GM21786 (cell line): Measurements from ENCODE around the gene GAS5.
"Not testable (repeated sequence)": the region's sequence is repeated elsewhere in the genome, so short reads cannot be mapped to it uniquely, and the experiment has no call there.

ENCODE experiments used
- ATAC-seq: cut with Tn5 transposase; IDR thresholded peaks from one replicate; pipeline ENCODE4 v1.9.1; 2021; ENCODE audit not compliant: unreplicated experiment

Gene GAS5

GRCh38 chr1:173870252-173871075 lies 2.7 kb upstream of the GAS5 start:
- ATAC-seq, result peak; percentile 25

DNA sequence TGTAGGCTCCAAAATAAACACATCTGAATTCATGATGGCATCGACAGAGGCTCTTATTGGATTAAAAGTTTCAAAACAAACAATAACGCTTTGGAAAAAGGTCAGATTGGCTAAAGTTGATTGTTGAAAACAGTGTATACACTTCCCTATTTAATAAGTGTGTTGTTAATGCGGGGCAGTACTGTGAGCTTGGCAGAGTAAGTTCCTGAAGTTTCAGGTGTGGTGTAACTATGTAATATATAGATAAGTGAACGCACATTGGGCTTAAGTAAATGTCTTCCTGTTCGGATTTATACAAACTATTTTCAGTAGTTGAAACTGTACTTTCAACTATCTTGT lies 1.2 kb upstream of the GAS5 start:
- ATAC-seq, result no peak

GRCh38 chr1:173868266-173869020 lies 654 bp upstream of the GAS5 start, which contains the start of gene ZBTB37:
Gene ZBTB37, plus strand, starts transcription at chr1:173868380. Its CDS starts 1,846 bp downstream, at chr1:173870226.
- ATAC-seq, result peak; percentile 57

DNA sequence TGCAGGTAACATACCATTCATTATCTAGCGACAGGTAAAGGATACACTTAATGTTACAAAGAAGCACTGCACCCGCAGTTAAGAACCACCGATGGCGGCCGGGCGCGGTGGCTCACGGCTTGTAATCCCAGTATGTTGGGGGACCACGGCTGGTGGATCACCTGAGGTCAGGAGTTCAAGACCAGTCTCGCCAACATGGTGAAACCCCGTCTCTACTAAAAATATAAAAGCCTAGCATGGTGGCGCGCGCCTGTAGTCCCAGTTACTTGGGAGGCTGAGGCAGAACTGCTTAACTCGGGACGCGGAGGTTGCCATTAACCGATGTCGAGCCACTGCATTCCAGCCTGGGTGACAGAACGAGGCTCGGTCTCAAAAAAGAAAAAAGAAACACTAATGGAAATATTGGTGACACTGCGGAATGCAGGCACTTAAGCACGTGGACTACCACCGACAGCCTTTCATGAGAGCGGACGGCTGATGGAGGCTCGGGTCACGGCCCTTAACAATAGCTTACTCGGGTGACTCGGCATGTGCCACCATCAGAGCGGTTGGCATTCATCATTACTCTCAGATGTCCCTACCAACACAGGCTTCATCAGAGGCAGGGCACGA lies 542 bp downstream of the GAS5 start:
- no peak for ATAC-seq

DNA sequence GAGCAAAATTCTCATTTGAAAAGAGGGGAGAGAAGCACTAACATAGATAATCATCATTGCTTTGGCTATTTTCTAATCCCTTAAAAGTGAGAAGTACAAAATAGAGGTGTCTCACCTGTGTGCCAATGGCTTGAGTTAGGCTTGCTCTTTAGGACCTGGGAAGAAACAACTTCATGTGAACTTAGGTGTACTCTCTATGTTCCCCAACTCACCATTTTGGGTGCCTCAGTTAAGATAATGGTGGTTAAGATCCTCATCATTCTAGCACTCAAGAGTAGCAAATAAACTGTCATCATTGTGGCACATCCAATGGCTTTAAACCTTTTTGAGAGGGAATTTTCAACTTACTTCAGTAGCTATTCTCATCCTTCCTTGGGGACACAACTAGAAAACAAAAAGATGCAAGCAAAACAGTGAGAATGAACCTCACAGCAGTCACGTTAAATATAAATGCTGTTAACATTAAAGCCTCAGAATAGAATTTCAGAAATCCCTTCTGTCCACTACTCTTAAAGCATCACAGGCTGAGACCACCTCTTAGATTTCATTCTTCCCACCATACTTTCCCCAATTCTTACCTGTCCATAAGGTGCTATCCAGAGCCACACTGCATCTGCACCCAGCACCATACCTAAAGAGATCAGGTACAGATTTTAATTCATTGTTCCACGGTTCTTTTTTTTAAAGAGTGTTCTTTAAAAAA lies 1.2 kb downstream of the GAS5 start:
- no peak for ATAC-seq

- no peak for ATAC-seq
Observed at GRCh38 chr1:173865468-173866164, 2.2 kb downstream of the GAS5 start.

DNA sequence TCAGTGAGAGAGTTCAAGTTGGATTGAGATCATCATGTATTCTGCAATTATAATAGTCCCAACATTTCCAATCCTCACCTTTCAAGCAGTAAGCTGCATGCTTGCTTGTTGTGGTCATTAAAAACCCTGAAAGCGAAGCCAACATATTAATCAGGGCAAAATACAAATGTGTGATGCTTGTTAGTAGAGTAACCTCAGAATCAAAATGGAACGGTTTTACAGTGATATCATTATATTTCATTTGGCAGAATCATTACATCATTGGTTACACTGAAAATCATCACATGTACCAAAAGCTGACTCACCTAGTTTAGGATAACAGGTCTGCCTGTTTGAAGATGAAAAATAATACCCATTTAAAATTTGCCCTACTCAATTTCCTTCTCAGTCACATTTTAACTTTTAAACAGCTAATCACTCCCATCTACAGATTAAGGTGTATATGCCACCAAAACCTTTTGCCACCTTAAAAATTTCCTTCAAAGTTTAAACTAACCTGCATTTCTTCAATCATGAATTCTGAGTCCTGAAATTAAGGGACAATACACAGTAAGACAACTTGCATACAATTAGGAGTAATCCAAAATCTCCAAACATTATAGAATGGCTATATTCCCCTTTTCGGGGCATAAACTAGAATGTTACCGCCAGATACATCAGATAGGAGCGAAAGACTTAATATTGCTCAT lies 3.5 kb downstream of the GAS5 start:
- ATAC-seq, result no peak

DNA sequence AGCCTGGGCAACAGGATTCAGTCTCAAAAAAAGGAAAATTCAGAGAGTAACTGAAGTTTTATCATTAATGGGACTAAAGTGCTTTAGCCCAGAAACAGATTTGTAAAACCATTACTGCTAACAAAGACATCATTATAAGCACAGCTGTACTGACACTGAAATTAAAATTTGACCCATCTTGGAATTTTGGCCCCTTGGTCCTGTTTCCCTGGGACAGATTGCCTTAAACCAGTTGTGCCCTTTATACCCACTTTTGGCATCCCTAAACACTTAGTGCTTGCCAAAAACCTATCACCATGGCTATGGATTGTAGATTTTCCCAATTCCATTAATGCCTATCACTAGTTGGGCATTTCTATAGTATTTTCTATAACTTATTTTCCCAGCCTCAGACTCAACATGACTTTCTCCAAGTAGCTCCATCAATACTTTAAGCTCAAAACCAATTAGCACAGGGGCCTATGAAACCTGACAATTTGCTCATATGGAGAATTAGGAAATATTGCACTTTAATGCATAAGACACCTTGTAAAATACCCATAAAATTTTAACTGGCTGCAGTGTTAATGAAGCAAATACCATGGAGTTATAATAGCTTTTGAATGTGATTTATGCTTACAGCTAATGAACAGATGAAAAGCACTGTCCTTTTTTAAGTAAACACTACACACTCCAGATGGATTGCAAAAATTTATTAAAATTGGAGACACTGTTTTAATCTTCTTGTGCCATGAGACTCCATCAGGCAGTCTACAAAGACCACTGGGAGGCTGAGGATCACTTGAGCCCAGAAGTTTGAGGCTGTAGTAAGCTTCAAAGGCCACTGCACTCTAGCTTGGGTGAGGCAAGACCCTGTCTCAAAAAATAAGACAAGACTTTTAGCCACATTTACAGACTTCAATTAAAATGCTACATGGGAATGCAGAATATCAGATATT lies 4.3 kb downstream of the GAS5 start:
- ATAC-seq, result no peak

DNA sequence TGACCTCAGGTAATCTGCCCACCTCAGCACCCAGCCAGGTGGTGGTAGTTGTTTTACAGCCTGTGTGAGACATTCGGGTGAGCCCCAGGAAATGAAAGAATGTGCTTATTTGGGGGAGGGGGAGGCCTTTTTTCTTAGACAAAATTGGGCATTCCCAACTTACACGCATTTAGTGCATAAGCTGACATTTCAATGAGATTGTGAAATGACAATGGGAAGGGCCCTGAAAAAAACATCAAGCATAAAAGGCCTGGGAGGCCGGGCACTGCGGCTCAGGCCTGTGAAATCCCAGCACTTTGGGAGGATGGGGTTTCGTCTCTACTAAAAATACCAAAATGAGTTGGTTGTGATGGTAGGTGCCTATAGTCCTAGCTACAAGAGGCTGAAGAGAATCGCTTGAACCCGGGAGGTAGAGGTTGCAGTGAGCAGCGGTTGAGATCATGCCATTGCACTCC lies 5.0 kb downstream of the GAS5 start:
- ATAC-seq, result no peak

- not testable (repeated sequence) for ATAC-seq
Observed at GRCh38 chr1:173862146-173862768, 5.5 kb downstream of the GAS5 start.

DNA sequence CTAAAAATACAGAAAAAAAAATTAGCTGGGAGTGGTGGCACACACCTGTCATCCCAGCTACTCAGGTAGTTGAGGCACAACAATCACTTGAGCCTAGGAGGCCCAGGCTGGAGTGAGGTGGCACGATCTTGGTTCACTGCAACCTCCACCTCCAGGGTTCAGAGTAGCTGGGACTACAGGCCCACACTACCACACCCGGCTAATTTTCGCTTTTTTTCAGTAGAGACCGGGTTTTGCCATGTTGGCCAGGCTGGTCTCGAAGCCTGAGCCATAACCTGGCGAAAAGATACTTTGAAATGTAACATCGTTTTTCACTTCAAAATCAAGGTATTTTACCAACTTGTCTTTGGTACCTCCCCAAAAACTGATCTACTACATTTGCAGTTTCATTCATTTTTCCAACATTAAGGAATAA lies 6.1 kb downstream of the GAS5 start:
- no peak for ATAC-seq

GRCh38 chr1:173860065-173860464 lies 7.7 kb downstream of the GAS5 start:
- no peak for ATAC-seq

DNA sequence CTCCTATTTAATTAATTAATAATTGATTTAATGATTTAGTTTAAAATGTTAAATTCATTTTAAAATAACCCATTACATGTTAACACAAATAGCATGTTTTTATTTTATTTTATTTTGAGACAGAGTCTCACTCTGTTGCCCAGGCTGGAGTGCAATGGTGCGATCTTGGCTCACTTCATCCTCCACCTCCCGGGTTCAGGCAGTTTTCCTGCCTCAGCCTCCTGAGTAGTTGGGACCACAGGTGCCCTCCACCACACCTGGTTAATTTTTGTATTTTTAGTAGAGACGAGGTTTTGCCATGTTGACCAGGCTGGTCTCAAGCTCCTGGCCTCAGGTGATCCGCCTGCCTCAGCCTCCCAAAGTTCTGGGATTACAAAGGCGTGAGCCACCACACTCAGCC lies 8.2 kb downstream of the GAS5 start:
- not testable (repeated sequence) for ATAC-seq

GRCh38 chr1:173857363-173857917 lies 10.3 kb downstream of the GAS5 start:
- no peak for ATAC-seq

DNA sequence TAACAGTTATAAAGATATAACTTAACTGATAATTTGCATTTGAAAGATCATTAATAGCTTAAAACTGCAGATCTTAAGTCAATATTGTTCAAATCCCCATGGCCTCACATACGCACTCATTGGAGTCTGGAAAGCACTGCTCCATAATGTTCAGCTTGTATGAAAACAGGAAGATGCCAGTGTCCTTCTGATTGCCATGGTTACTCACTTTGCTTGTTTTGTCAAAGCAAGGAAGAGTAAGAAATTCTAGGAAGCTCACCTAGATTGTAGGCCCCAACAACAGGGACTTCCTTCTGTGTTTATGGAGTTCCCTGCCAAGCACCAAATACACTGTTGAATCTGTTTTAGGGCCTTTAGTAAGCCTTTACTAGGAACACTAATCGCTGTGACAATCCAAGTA lies 10.9 kb downstream of the GAS5 start:
- no peak for ATAC-seq

DNA sequence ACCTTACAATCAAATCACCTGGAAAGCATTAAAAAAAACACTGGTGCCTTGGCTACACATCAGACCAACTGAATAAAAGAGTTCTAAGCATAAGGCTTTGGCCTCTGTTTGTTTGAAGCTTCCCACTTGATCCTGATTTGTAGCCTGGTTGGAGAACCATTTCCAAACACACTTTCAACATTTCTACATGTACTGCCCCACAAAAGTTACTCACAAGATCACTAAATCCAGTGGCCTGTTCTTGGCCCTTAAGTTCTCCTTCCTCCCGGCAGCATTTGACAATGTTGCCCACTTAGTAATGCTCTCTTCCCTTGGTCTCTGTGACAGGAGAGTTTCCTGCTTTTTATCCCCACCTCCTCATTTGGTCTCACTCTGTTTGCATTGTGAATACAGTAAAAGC lies 11.8 kb downstream of the GAS5 start:
- no peak for ATAC-seq

- no peak for ATAC-seq
Observed at GRCh38 chr1:173853074-173853473, 14.7 kb downstream of the GAS5 start.

DNA sequence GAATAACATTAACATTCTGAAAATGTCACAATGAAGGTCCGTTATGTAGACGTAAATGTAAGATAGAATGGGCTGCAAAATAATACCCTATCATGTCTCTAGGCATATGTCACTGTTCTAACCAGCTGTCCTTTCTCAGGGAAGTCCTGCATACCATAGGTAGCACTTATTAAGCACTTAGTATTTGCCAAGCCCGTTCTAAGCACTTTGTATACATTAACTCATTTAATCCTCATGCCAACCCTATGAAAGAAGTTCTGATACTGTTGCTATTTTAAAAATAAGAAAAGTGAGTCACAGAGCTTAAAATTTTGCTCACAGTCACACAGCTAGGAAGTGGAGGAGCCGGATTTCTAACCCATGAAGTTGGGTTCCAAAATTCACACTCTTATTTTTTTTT lies 15.7 kb downstream of the GAS5 start:
- no peak for ATAC-seq
